ENCODE measurements around the gene ATP4B.

The ATP4B gene

GRCh38 chr13:113621046-113621445, 37.0 kb downstream of the ATP4B start:
- H3K36me3 ChIP-seq: peaks cover 0 to 13% (median 0%) of the 10 kb centered on the region in 3 donors
- H3K9me3 ChIP-seq: no peaks in the 10 kb centered on the region
- H3K4me1 ChIP-seq: no peaks in the 10 kb centered on the region
- intact Hi-C loops (cut with DNase I; ENCODE audit: low total_unique reads): no loop called here
- no peak overlapping the region for H3K4me3 ChIP-seq
- TF ChIP-seq CTCF (IDR thresholded peaks at IDR 0.05): no peak
- H3K27ac ChIP-seq: no peak overlapping the region
- no peak for DNase-seq
- no peaks in the 10 kb centered on the region for H3K27me3 ChIP-seq

- DNase-seq: no peak
- peaks cover 0 to 13% (median 0%) of the 10 kb centered on the region in 3 donors for H3K36me3 ChIP-seq
- H3K4me3 ChIP-seq: no peak overlapping the region
- no peak for TF ChIP-seq CTCF (IDR thresholded peaks at IDR 0.05)
- no peaks in the 10 kb centered on the region for H3K27me3 ChIP-seq
- H3K4me1 ChIP-seq: no peaks in the 10 kb centered on the region
- no peaks in the 10 kb centered on the region for H3K9me3 ChIP-seq
- H3K27ac ChIP-seq: no peak overlapping the region
- intact Hi-C loops (cut with DNase I; ENCODE audit: low total_unique reads): no loop called here
Measured at GRCh38 chr13:113620036-113620796, 37.8 kb downstream of the ATP4B start.

GRCh38 chr13:113618455-113618854, 39.5 kb downstream of the ATP4B start:
- DNase-seq: no peak
- intact Hi-C loops (cut with DNase I; ENCODE audit: low total_unique reads): no loop called here

GRCh38 chr13:113617961-113618360, 40.0 kb downstream of the ATP4B start:
- no peaks in the 10 kb centered on the region for H3K9me3 ChIP-seq
- TF ChIP-seq CTCF (IDR thresholded peaks at IDR 0.05): no peak
- H3K36me3 ChIP-seq: peaks cover 0 to 11% (median 0%) of the 10 kb centered on the region in 3 donors
- H3K27me3 ChIP-seq: no peaks in the 10 kb centered on the region
- H3K4me1 ChIP-seq: no peaks in the 10 kb centered on the region
- DNase-seq: no peak
- no peak overlapping the region for H3K4me3 ChIP-seq
- intact Hi-C loops (cut with DNase I; ENCODE audit: low total_unique reads): no loop called here
- no peak overlapping the region for H3K27ac ChIP-seq

More at GRCh38 chr13:113618455-113618854, 39.5 kb downstream of the ATP4B start:
- Histone ChIP-seq H3K4me1 (no peaks in the 10 kb centered on the region), H3K27me3 (no peaks in the 10 kb centered on the region), H3K9me3 (no peaks in the 10 kb centered on the region), H3K36me3 (peaks cover 0 to 13% (median 0%) of the 10 kb centered on the region in 3 donors), H3K27ac (no peak overlapping the region), H3K4me3 (no peak overlapping the region)
- no peak for TF ChIP-seq CTCF (IDR thresholded peaks at IDR 0.05)

GRCh38 chr13:113616991-113617749, 40.8 kb downstream of the ATP4B start:
- Histone ChIP-seq H3K4me1 (no peaks in the 10 kb centered on the region), H3K36me3 (peaks cover 0 to 14% (median 0%) of the 10 kb centered on the region in 3 donors), H3K27ac (no peak overlapping the region), H3K9me3 (no peaks in the 10 kb centered on the region), H3K27me3 (no peaks in the 10 kb centered on the region), H3K4me3 (no peak overlapping the region)
- intact Hi-C loops (cut with DNase I; ENCODE audit: low total_unique reads): no loop called here
- TF ChIP-seq CTCF (IDR thresholded peaks at IDR 0.05): no peak
- no peak for DNase-seq

All from tibial artery (tissue), 4 donors.